RWPE2 (cell line): ENCODE data around the gene LRMDA.

Experiments
- ATAC-seq: fragments of 200-7000 bp; cut with Tn5 transposase; 3 replicates; pipeline ENCODE4 v1.9.1; 2021; ENCODE audit warnings: low read depth
- DNase-seq: peaks from one replicate; pipeline ENCODE4 v3.0.0-alpha.2; 2020; ENCODE audit warnings: low spot score
- H3K27ac ChIP-seq: fragments of 450-650 bp; 2 replicates; pipeline ENCODE4 v1.5.1; 2017; ENCODE audit warnings: mild to moderate bottlenecking; ENCODE audit not compliant: poor library complexity, severe bottlenecking
- H3K27me3 ChIP-seq: fragments of 250-450 bp; sonication (Bioruptor Pico); 2 replicates; pipeline ENCODE4 v1.5.1; 2021; ENCODE audit warnings: mild to moderate bottlenecking, moderate library complexity; ENCODE audit not compliant: insufficient read depth, poor library complexity, severe bottlenecking
- H3K36me3 ChIP-seq: fragments of 250-450 bp; sonication (Bioruptor Pico); 2 replicates; pipeline ENCODE4 v1.5.1; 2020; ENCODE audit warnings: low read depth, mild to moderate bottlenecking, moderate library complexity
- H3K4me1 ChIP-seq: fragments of 250-450 bp; sonication (Bioruptor Pico); 2 replicates; pipeline ENCODE4 v1.5.1; 2021; ENCODE audit warnings: mild to moderate bottlenecking, moderate library complexity; ENCODE audit not compliant: insufficient read depth, poor library complexity, severe bottlenecking
- H3K4me3 ChIP-seq: fragments of 250-450 bp; sonication (Bioruptor Pico); 2 replicates; pipeline ENCODE4 v1.5.1; 2021; ENCODE audit warnings: mild to moderate bottlenecking, moderate library complexity; ENCODE audit not compliant: severe bottlenecking
- H3K9me3 ChIP-seq: fragments of 250-450 bp; sonication (Bioruptor Pico); 2 replicates; pipeline ENCODE4 v1.5.1; 2021; ENCODE audit warnings: mild to moderate bottlenecking, moderate library complexity; ENCODE audit not compliant: severe bottlenecking
- TF ChIP-seq, protein P1 (sequence below): fragments of 450-650 bp; IDR thresholded peaks from one replicate; pipeline ENCODE4 v1.5.1; 2017; ENCODE audit warnings: mild to moderate bottlenecking, moderate library complexity; ENCODE audit not compliant: poor library complexity, severe bottlenecking

LRMDA gene

DNA sequence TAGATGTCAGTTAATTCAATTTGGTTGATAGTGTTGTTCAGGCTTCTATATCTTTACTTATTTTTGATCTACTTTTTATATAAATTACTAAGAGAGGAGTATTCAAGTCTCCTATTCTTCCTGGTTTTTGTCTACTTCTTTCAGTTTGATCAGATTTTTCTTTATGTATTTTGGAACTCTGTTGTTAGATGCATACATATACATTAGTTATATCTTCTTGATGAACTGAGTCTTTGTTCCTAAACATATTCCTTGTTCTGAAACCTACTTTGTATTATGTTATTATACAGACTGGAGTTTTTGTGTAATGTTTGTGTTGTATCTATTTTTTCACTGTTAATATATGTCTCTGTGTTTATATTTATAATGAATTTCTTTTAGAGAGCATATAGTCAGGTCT lies 118.8 kb downstream of the LRMDA start:
- no peak overlapping the region for H3K27ac ChIP-seq
- H3K9me3 ChIP-seq = no peaks in the 10 kb centered on the region
- TF ChIP-seq, protein P1, sequence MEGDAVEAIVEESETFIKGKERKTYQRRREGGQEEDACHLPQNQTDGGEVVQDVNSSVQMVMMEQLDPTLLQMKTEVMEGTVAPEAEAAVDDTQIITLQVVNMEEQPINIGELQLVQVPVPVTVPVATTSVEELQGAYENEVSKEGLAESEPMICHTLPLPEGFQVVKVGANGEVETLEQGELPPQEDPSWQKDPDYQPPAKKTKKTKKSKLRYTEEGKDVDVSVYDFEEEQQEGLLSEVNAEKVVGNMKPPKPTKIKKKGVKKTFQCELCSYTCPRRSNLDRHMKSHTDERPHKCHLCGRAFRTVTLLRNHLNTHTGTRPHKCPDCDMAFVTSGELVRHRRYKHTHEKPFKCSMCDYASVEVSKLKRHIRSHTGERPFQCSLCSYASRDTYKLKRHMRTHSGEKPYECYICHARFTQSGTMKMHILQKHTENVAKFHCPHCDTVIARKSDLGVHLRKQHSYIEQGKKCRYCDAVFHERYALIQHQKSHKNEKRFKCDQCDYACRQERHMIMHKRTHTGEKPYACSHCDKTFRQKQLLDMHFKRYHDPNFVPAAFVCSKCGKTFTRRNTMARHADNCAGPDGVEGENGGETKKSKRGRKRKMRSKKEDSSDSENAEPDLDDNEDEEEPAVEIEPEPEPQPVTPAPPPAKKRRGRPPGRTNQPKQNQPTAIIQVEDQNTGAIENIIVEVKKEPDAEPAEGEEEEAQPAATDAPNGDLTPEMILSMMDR = no peak
- H3K36me3 ChIP-seq = no peaks in the 10 kb centered on the region
- no peaks in the 10 kb centered on the region for H3K27me3 ChIP-seq
- no peak overlapping the region for H3K4me3 ChIP-seq
- no peak for ATAC-seq
- H3K4me1 ChIP-seq = no peaks in the 10 kb centered on the region
- no peak for DNase-seq

GRCh38 chr10:75552171-75552570 lies 120.7 kb downstream of the LRMDA start:
- ATAC-seq (no peak), DNase-seq (no peak)
- Histone ChIP-seq H3K4me1 (no peaks in the 10 kb centered on the region), H3K9me3 (no peaks in the 10 kb centered on the region), H3K4me3 (no peak overlapping the region), H3K36me3 (no peaks in the 10 kb centered on the region), H3K27ac (no peak overlapping the region), H3K27me3 (no peaks in the 10 kb centered on the region)
- TF ChIP-seq, protein P1 = no peak

DNA sequence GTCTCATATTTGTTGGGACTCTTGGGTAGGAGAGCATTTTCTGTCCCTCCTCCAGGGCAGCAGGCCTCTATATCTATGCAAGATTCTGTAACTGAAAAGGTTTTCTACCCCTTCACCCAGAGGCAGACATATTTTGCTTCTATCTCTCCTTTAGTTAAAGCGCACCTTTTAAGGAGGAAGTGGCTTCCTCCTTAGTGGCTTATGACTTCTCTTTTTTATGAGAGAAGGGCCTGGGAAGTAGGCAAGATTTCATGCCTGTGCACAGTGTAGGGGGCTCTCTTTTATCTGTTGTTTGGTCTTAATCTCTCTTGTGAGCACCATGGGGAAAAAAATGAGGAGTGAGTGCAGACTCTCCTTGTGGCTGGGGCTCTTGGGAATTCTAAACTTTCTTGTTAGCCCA lies 122.1 kb downstream of the LRMDA start:
- TF ChIP-seq, protein P1 = no peak
- Histone ChIP-seq H3K4me1 (no peaks in the 10 kb centered on the region), H3K9me3 (no peaks in the 10 kb centered on the region), H3K27me3 (no peaks in the 10 kb centered on the region), H3K36me3 (no peaks in the 10 kb centered on the region), H3K4me3 (no peak overlapping the region), H3K27ac (no peak overlapping the region)
- DNase-seq (no peak), ATAC-seq (no peak)

- Histone ChIP-seq H3K4me3 (no peak overlapping the region), H3K27me3 (no peaks in the 10 kb centered on the region), H3K9me3 (no peaks in the 10 kb centered on the region), H3K4me1 (no peaks in the 10 kb centered on the region), H3K27ac (no peak overlapping the region), H3K36me3 (no peaks in the 10 kb centered on the region)
- DNase-seq = no peak
- ATAC-seq = no peak
- TF ChIP-seq, protein P1 = no peak
These were observed 123.9 kb downstream of the LRMDA start for GRCh38 chr10:75555323-75555722.

GRCh38 chr10:75556320-75556719 lies 124.9 kb downstream of the LRMDA start:
- H3K27ac ChIP-seq = no peak overlapping the region
- no peak for ATAC-seq

More at GRCh38 chr10:75556320-75556719, 124.9 kb downstream of the LRMDA start:
- Histone ChIP-seq H3K9me3 (no peaks in the 10 kb centered on the region), H3K4me1 (no peaks in the 10 kb centered on the region), H3K4me3 (no peak overlapping the region), H3K27me3 (no peaks in the 10 kb centered on the region), H3K36me3 (no peaks in the 10 kb centered on the region)
- TF ChIP-seq, protein P1 = no peak
- no peak for DNase-seq
